ENCODE measurements around the gene PDE11A. TPM values are rescaled to one million over a fixed set of nuclear protein-coding genes. Genes with fewer than 3 reads are reported as not detected.

The PDE11A gene
- total RNA-seq, 4 donors from 2014 or later, result 0.11 to 1.2 (median 0.26) TPM

DNA sequence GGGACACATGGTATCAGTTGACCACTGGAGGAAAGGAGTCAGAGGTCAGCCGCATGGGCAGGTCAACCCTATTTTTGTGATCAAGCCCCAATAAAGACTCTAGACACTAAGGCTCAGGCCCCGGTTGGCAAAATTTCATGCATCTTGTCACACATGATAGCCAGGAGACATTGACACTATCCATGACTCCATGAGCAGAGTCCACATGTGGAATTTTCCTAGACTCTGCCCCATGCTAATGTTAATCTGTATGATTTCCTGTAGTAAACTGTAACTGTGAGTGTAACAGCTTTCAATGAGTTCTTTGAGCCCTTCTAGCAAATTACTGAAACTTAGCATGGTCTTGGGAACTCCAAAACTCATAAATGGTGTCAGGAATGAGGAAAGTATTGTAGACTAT, 192.3 kb downstream of the PDE11A start:
- TF ChIP-seq CTCF (IDR thresholded peaks at IDR 0.05) (no peak), POLR2A (IDR thresholded peaks at IDR 0.05) (no peak)
- H3K4me3 ChIP-seq (ENCODE audit: low read depth, poor library complexity, severe bottlenecking), result no peak overlapping the region
- WGBS, 2 donors, result 84% methylated on average over 2 of the region's 2 CpGs
- intact Hi-C loops (cut with DNase I; ENCODE audit: low total_unique reads), result no loop called here
- DNase-seq (ENCODE audit: low spot score in 2 of 2), result no peak

DNA sequence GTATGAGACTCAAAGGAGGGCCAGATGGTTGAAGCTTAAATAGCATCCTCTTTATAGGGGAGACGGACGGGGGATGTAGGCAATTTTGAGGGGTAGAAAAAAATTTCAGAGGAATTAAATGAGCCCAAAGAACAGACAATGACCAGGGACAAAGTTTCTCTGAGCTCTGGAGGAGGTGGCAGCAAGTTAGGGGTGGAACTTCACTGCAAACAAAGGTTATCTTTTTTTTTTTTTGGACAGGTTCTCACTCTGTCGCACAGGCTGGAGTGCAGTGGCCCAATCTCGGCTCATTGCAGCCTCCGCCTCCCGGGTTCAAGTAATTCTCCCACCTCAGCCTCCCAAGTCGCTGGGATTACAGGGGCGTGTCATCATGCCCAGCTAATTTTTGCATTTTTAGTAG, 195.6 kb downstream of the PDE11A start:
- H3K4me3 ChIP-seq (ENCODE audit: low read depth, poor library complexity, severe bottlenecking), result no peak overlapping the region
- 89 to 94% methylated on average over 8 of the region's 8 CpGs for WGBS, 2 donors
- intact Hi-C loops (cut with DNase I; ENCODE audit: low total_unique reads), result no loop called here
- no peak for TF ChIP-seq POLR2A (IDR thresholded peaks at IDR 0.05)
- TF ChIP-seq CTCF (IDR thresholded peaks at IDR 0.05), result no peak
- no peak for DNase-seq (ENCODE audit: low spot score in 2 of 2)

- H3K4me3 ChIP-seq (ENCODE audit: low read depth, poor library complexity, severe bottlenecking), result no peak overlapping the region
- DNase-seq (ENCODE audit: low spot score in 2 of 2), result no peak
- intact Hi-C loops (cut with DNase I; ENCODE audit: low total_unique reads), result loop anchor here (5.0 kb wide), 1 partner anchor 402 kb away; no protein-coding TSS in a partner anchor
- no peak for TF ChIP-seq POLR2A (IDR thresholded peaks at IDR 0.05)
- TF ChIP-seq CTCF (IDR thresholded peaks at IDR 0.05), result no peak
- WGBS, 2 donors, result 88 to 95% methylated on average over 4 of the region's 4 CpGs
These were observed 197.9 kb downstream of the PDE11A start for GRCh38 chr2:177874686-177875085.

DNA sequence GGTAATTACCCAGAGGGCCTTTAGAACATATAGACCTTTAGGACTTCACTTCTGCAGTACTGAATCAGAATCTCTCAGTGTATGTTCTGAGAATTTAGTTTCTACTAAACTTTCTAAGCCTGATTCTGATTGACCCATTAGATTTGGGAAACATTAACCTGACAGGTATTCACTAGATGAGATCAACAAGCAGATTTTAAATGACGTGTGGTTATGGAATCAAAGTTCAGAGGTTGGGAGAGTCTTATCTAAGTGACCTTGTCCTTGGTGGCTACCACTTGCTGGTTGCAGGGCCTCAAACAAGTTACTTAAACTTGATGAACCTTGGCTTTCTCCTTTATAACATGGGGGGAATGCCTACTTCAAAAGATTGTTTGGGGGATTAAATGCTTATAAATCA, 198.7 kb downstream of the PDE11A start:
- no peak for DNase-seq (ENCODE audit: low spot score in 2 of 2)
- 76 to 88% methylated on average over 1 of the region's 1 CpG for WGBS, 2 donors
- H3K4me3 ChIP-seq (ENCODE audit: low read depth, poor library complexity, severe bottlenecking), result no peak overlapping the region
- intact Hi-C loops (cut with DNase I; ENCODE audit: low total_unique reads), result loop anchor here (5.0 kb wide), 1 partner anchor 402 kb away; no protein-coding TSS in a partner anchor
- TF ChIP-seq POLR2A (IDR thresholded peaks at IDR 0.05) (no peak), CTCF (IDR thresholded peaks at IDR 0.05) (no peak)

- intact Hi-C loops (cut with DNase I; ENCODE audit: low total_unique reads), result loop anchor here (5.0 kb wide), 1 partner anchor 400 kb away; no protein-coding TSS in a partner anchor
- DNase-seq (ENCODE audit: low spot score in 2 of 2), result no peak
- H3K4me3 ChIP-seq (ENCODE audit: low read depth, poor library complexity, severe bottlenecking), result no peak overlapping the region
- TF ChIP-seq POLR2A (IDR thresholded peaks at IDR 0.05) (no peak), CTCF (IDR thresholded peaks at IDR 0.05) (no peak)
These were observed 200.3 kb downstream of the PDE11A start for GRCh38 chr2:177872286-177872685.

DNA sequence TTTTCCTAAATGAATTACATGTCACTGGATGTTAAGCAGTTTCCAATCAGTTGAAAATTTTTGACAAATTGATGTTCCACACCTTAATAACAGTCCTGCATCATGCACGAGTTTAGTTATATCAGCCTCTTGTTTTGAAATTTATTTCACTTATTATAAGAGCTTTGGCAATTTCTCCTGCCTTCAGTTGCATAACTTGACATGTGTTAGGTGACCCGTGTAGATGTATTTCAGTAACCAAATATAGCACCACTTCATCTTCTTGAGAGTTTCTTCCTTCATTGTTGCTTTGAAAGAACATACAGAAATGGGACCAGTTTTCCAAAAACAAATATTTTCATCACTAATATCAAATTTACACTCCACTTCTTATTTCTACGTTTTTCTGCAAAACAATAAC, 202.7 kb downstream of the PDE11A start:
- WGBS, 2 donors, result 70 to 80% methylated on average over 3 of the region's 3 CpGs
- intact Hi-C loops (cut with DNase I; ENCODE audit: low total_unique reads), result loop anchor here (5.0 kb wide), 1 partner anchor 398 kb away; no protein-coding TSS in a partner anchor
- H3K4me3 ChIP-seq (ENCODE audit: low read depth, poor library complexity, severe bottlenecking), result no peak overlapping the region
- TF ChIP-seq CTCF (IDR thresholded peaks at IDR 0.05), result no peak
- TF ChIP-seq POLR2A (IDR thresholded peaks at IDR 0.05), result no peak
- no peak for DNase-seq (ENCODE audit: low spot score in 2 of 2)

Measured in lower leg skin (tissue), 4 donors.